ENCODE results near the gene CACNA1F. TPM values are rescaled to one million over a fixed set of nuclear protein-coding genes. Genes with fewer than 3 reads are reported as not detected.

CACNA1F gene
- total and polyA plus RNA-seq, 10 of the 15 experiments (the other 5 are each of a cell fraction or from before 2014, with no cell fraction given), result 0.01 to 0.32 (median 0.05) TPM; not detected in 5

- POLR2A ChIA-PET, result no interaction called here
- no peaks in the 10 kb centered on the region for H3K36me3 ChIP-seq (ENCODE audit: control insufficient read depth in 2 of 2, insufficient read depth in 2 of 2, low read length in 1 of 2)
- H3K4me3 ChIP-seq, result no peak overlapping the region
- no peaks in the 10 kb centered on the region for H3K4me1 ChIP-seq (ENCODE audit: control insufficient read depth, insufficient read depth, low read length)
- SMC1A ChIA-PET (ENCODE audit: uncharacterized antibody, unreplicated experiment), result no interaction called here
- RAD21 ChIA-PET (ENCODE audit: unreplicated experiment), result no interaction called here
- H3K9me3 ChIP-seq (replicated peaks; ENCODE audit: control insufficient read depth, insufficient read depth, low read length), result no peaks in the 10 kb centered on the region
- no peak for ATAC-seq
- no peak for DNase-seq (ENCODE audit: low read depth, low spot score)
- 51% methylated on average over 13 of the region's 13 CpGs for WGBS (ENCODE audit: insufficient coverage, insufficient replicate concordance, low lambda C conversion rate, missing lambda C conversion rate)
- no TSS peak for BruUV-seq (replicated peaks)
- H3K27me3 ChIP-seq (replicated peaks in 1 of 2; ENCODE audit: control insufficient read depth in 2 of 2, insufficient read depth in 2 of 2, low read length in 1 of 2), result no peaks in the 10 kb centered on the region
- FAIRE-seq, result no peak
- H3K79me2 ChIP-seq (ENCODE audit: control insufficient read depth, insufficient read depth, low read length), result no peaks in the 10 kb centered on the region
- intact Hi-C loops (cut with micrococcal nuclease; ENCODE audit: unreplicated experiment) (no loop called here), in situ Hi-C loops (cut with MboI) (no loop called here)
- no peak overlapping the region for H2AFZ ChIP-seq (ENCODE audit: control insufficient read depth, low read depth, low read length)
- CTCF ChIA-PET, result no interaction called here
- no peak overlapping the region for H3K27ac ChIP-seq (ENCODE audit: control insufficient read depth, insufficient read depth)
- H4K20me1 ChIP-seq (ENCODE audit: control insufficient read depth, insufficient read depth), result no peaks in the 10 kb centered on the region
- no peak overlapping the region for H3K4me2 ChIP-seq (ENCODE audit: control insufficient read depth, insufficient read depth)
- no peak overlapping the region for H3K9ac ChIP-seq (ENCODE audit: control insufficient read depth, insufficient read depth, low read length)
- TF ChIP-seq RCOR1 (conservative IDR thresholded peaks at IDR 0.05; ENCODE audit: low read depth, low read length) (no peak), ZNF24 (IDR thresholded peaks at IDR 0.05) (no peak), MYC (IDR thresholded peaks at IDR 0.05; ENCODE audit: insufficient read depth, insufficient read length, insufficient replicate concordance, low read length, severe bottlenecking) (no peak), ASH2L (IDR thresholded peaks at IDR 0.05; ENCODE audit: borderline replicate concordance, low read depth) (no peak), ZNF687 (IDR thresholded peaks at IDR 0.05) (no peak), SIX5 (IDR thresholded peaks at IDR 0.05; ENCODE audit: low read depth, low read length, severe bottlenecking) (no peak), IKZF1 (conservative IDR thresholded peaks at IDR 0.05) (no peak), NR2C2 (IDR thresholded peaks at IDR 0.05; ENCODE audit: borderline replicate concordance, control insufficient read depth, insufficient read length, low read depth) (no peak), PAX8 (IDR thresholded peaks at IDR 0.05) (no peak), ATF7 (IDR thresholded peaks at IDR 0.05; ENCODE audit: low read depth) (no peak), SREBF2 (IDR thresholded peaks at IDR 0.05; ENCODE audit: low read length) (no peak), PML (IDR thresholded peaks at IDR 0.05; ENCODE audit: low read length) (no peak), E4F1 (IDR thresholded peaks at IDR 0.05; ENCODE audit: borderline replicate concordance, partially characterized antibody) (no peak), RAD51 (IDR thresholded peaks at IDR 0.05) (no peak), ZBED1 (IDR thresholded peaks at IDR 0.05; ENCODE audit: borderline replicate concordance) (no peak), CBFB (IDR thresholded peaks at IDR 0.05; ENCODE audit: low read depth) (no peak), IKZF2 (IDR thresholded peaks at IDR 0.05) (no peak), RBBP5 (conservative IDR thresholded peaks at IDR 0.05) (no peak)
These were observed 35.5 kb downstream of the CACNA1F start for GRCh38 chrX:49197543-49198087.

All from GM12878 (cell line).